Heart right ventricle (tissue), 16 donors: ENCODE results near the gene SPTLC1. TPM values are rescaled to one million over a fixed set of nuclear protein-coding genes. Genes with fewer than 3 reads are reported as not detected.
"Not testable (repeated sequence)": the region's sequence is repeated elsewhere in the genome, so short reads cannot be mapped to it uniquely, and the experiment has no call there.

Experiments used
- ATAC-seq, 8 donors: fragments of 200-7000 bp; cut with Tn5 transposase; one replicate each; pipeline ENCODE4 v1.9.1; 2020; ENCODE audit warnings: mild to moderate bottlenecking in 8 of 8, moderate library complexity in 8 of 8, moderate number of reproducible peaks in 1 of 8
- DNase-seq, 2 donors: peaks; one replicate each; pipeline ENCODE4 v3.0.0-alpha.2; 2020
- H3K27ac ChIP-seq, 10 donors: fragments of 200-600 bp; sonication (generic) in 2 of 10; one replicate each; pipeline versions ENCODE4 v1.5.0 to v1.8.0; 2020 to 2022; ENCODE audit warnings: mild to moderate bottlenecking in 3 of 10
- H3K27me3 ChIP-seq, 7 donors: fragments of 200-600 bp; one replicate each; pipeline ENCODE4 v1.8.0; 2021 to 2022; ENCODE audit warnings: mild to moderate bottlenecking in 2 of 7
- H3K36me3 ChIP-seq, 9 donors: fragments of 200-600 bp; sonication (generic) in 1 of 9; one replicate each; pipeline versions ENCODE4 v1.5.0 to v1.8.0; 2020 to 2022; ENCODE audit warnings: mild to moderate bottlenecking in 2 of 9
- H3K4me1 ChIP-seq, 9 donors: fragments of 200-600 bp; sonication (generic) in 1 of 9; one replicate each; pipeline versions ENCODE4 v1.5.0 to v1.8.0; 2020 to 2022; ENCODE audit warnings: mild to moderate bottlenecking in 4 of 9
- H3K4me3 ChIP-seq, 10 donors: fragments of 200-600 bp; sonication (generic) in 2 of 10; one replicate each; pipeline versions ENCODE4 v1.5.0 to v1.8.0; 2020 to 2022; ENCODE audit warnings: mild to moderate bottlenecking in 7 of 10, moderate library complexity in 2 of 10
- H3K9me3 ChIP-seq, 11 donors: fragments of 200-600 bp in 10 of 11; sonication (generic) in 2 of 11; one replicate each; pipeline versions ENCODE4 v1.5.0 to v1.8.0; 2013 to 2022; ENCODE audit warnings: mild to moderate bottlenecking in 2 of 11, control low read depth in 1 of 11, moderate library complexity in 1 of 11
- WGBS, 2 donors: extraction: QIAGEN DNeasy Blood & Tissue Kit; methylation state at CpG; one replicate each; pipeline ENCODE4 v1.1.7; 2013; ENCODE audit warnings: inconsistent platforms in 1 of 2; 5-methylcytosine and 5-hydroxymethylcytosine counted together
- intact Hi-C, 10 donors: fragments of 100-400 bp; cut with DNase I; formaldehyde crosslinking; loops; one replicate each; pipeline versions ENCODE4 v1.11.1 to v1.14.2; 2022
- polyA plus RNA-seq, 2 donors: library from polyadenylated mRNA; stranded (reverse); fragments of 200-250 nt; gene quantifications; one replicate each; pipeline ENCODE4 v1.2.3, GENCODE V29; 2013
- total RNA-seq, 10 donors: library from RNA; stranded (reverse); fragmentation: NEBNext Ultra II Directional in 3 of 10; extraction: Animal tissue kit (Norgen Biotek cat#: 25700) in 3 of 10; gene quantifications; one replicate each; pipeline versions ENCODE4 v1.2.1 to v1.2.4, GENCODE V29; 2021 to 2023
- TF ChIP-seq, protein P1 (sequence below), 9 donors: fragments of 200-600 bp; sonication (generic) in 2 of 9; IDR thresholded peaks; one replicate each; pipeline versions ENCODE4 v1.5.0 to v1.8.0; 2021 to 2022; ENCODE audit warnings: antibody characterized with exemption in 9 of 9, mild to moderate bottlenecking in 5 of 9, moderate library complexity in 1 of 9
- donor health status: Arrhythmogenic right ventricular cardiomyopathy.
- donor health status: ischemic (EF 13 %, LVEDD 7.1; RV severe dilation, severe dysfunction).
- donor health status: healthy with polysubstance abuse.
- donor health status: DM: no; HTN: yes; CAD: no.
- donor health status: DM: no; HTN: no; CAD: no.
- donor health status: ischemic (EF 25% LVEDD 6.9; RV normal size, moderate dysfunction).
- donor health status: ischemic (EF 25% LVEDD 5.7; RV mildly dilated, moderate dysfunction).
- donor health status: healthy.
- donor health status: DM: yes; HTN: yes; CAD: no.
- donor health status: Ischemic cardiomyopathy.
- donor health status: ischemic (EF 35%, LVEDD 5.7; RV mildly dilated, moderate dysfunction).
- donor health status: nonischemic (EF 11% LVEDD 7.7; RV severe dilation, severe dysfunction).
- donor health status: DM: yes; HTN: yes; CAD: no.
- donor health status: PGD.
- donor health status: ischemic (EF 29% LVEDD 5.4; RV normal size, mild dysfunction).
- donor health status: nonischemic (EF 23%, LVEDD 6.1; RV moderate dilation, normal function).

Gene SPTLC1
- total and polyA plus RNA-seq, 12 donors = 17.1 to 28.1 (median 23.0) TPM

DNA sequence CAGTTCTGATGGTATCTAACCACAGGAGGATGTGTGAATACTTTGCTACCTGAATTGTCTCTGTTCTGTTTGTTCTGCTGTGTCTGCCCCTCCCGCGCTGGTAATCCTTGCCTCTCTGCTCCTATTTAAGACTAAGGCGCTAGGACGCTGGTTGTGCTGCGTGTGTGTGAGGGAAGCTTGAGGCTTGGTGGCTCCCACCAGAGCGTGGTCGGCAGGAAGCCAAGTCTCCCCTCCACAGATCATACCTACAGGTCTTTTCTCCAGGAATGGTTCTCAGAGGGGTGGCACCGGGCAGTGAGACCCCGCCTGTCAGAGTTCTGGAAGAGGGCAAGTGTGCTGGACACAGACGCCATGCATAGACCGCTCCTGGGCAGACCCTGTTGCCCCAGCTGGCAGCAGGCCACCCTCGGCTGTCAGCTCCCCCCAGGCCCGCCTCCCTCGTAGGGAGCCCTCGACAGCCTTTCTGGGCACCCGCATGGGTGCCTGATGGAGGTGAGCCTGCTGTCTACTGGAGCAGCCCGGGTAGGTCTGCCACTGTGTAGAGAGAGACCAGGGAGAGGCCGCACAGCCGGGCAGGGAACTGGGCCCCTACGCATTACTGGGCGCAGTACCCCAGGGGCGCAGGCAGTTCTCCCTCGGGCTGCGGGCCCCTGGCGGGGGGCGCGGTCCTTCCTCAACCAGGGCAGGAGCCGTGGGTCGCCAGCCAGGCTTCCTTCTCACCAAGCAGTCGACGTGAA is 111.7 kb downstream of the SPTLC1 start:
- Histone ChIP-seq H3K27ac (no peak overlapping the region), H3K36me3 (no peaks in the 10 kb centered on the region), H3K9me3 (peaks cover 0 to 6% (median 0%) of the 10 kb centered on the region in 11 donors), H3K4me1 (no peaks in the 10 kb centered on the region), H3K27me3 (peaks cover 0 to 10% (median 0%) of the 10 kb centered on the region in 7 donors), H3K4me3 (no peak overlapping the region)
- ATAC-seq (no peak), DNase-seq (no peak)
- intact Hi-C loops = no loop called here
- 88 to 92% methylated on average over 31 of the region's 31 CpGs for WGBS, 2 donors
- TF ChIP-seq, protein P1, sequence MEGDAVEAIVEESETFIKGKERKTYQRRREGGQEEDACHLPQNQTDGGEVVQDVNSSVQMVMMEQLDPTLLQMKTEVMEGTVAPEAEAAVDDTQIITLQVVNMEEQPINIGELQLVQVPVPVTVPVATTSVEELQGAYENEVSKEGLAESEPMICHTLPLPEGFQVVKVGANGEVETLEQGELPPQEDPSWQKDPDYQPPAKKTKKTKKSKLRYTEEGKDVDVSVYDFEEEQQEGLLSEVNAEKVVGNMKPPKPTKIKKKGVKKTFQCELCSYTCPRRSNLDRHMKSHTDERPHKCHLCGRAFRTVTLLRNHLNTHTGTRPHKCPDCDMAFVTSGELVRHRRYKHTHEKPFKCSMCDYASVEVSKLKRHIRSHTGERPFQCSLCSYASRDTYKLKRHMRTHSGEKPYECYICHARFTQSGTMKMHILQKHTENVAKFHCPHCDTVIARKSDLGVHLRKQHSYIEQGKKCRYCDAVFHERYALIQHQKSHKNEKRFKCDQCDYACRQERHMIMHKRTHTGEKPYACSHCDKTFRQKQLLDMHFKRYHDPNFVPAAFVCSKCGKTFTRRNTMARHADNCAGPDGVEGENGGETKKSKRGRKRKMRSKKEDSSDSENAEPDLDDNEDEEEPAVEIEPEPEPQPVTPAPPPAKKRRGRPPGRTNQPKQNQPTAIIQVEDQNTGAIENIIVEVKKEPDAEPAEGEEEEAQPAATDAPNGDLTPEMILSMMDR (IDR thresholded peaks at IDR 0.05) = no peak

DNA sequence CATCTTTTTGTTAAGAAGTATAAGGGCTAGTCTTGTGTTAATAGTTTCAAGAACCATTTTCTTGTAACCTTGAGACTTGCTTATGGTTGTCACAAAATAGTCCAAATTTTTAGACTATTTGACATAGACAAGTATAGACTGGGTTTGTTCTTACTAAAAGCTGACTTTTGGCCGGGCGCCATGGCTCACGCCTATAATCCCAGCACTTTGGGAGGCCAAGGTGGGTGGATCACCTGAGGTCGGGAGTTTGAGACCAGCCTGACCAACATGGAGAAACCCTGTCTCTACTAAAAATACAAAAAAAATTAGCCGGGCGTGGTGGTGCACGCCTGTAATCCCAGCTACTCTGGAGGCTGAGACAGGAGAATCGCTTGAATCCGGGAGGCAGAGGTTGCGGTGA is 113.3 kb downstream of the SPTLC1 start:
- peaks cover 0 to 16% (median 3%) of the 10 kb centered on the region in 7 donors for H3K27me3 ChIP-seq
- intact Hi-C loops, H3K4me3 ChIP-seq, H3K9me3 ChIP-seq, ATAC-seq, H3K4me1 ChIP-seq, DNase-seq, H3K36me3 ChIP-seq, H3K27ac ChIP-seq: not testable (repeated sequence)
- 91 to 95% methylated on average over 10 of the region's 10 CpGs for WGBS, 2 donors

DNA sequence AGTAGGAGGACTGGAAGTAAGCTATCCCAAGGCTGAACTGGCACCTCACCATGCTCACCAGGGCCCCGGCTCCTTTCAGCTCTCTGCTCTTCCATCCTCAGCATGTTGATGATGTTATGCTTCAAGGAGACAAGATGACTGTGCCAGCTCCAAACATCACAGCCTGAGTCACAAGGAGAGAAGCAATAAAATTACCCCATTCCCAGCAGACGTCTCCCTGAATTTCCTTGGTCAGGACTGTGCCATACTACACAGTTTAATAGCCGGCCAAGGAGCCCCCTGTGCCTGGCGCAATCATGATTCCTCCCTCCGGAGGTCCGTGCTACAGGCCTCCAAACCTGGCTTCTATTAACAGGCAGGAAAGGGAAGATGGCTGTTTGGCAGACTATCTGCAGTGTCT is 114.0 kb downstream of the SPTLC1 start:
- ATAC-seq = no peak
- Histone ChIP-seq H3K36me3 (no peaks in the 10 kb centered on the region), H3K4me3 (no peak overlapping the region), H3K27ac (no peak overlapping the region), H3K27me3 (peaks cover 0 to 23% (median 6%) of the 10 kb centered on the region in 7 donors), H3K9me3 (peaks cover 0 to 6% (median 0%) of the 10 kb centered on the region in 11 donors), H3K4me1 (no peaks in the 10 kb centered on the region)
- TF ChIP-seq, protein P1 (IDR thresholded peaks at IDR 0.05) = no peak
- WGBS, 2 donors = 55 to 60% methylated on average over 6 of the region's 6 CpGs
- intact Hi-C loops = no loop called here
- DNase-seq = no peak

DNA sequence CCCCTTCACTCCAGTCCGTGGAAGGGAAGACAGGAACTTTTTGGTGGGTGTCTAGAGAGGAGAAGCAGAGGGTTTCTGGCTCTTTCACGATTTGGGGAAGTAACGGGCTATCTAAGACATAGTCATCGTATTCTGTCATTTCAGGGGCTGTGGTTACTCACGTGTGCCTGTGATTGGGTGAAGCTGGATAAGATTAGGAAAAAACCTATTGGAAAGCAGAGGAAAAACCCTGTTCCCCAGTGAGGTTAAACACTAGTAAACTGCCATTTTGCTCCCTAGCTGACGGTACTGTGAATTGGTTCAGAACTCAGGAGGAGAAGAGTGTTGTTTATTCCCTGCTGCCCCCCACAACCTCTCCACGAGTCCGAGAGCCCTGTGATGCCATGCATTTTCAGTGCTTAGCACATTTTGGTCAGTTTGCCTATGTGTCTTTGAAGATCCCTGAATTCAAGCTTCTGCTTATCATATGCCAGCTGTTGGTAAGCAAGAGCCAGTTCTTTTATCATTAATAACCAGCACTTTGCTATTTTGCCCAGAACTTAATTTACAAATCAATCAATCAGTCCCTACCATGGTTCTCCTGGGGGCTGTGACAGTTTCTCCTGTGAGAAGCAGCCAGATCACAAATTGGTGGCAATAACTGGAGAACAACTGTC is 120.1 kb downstream of the SPTLC1 start:
- intact Hi-C loops = no loop called here
- WGBS, 2 donors = 11 to 13% methylated on average over 8 of the region's 8 CpGs
- peaks cover 0 to 3% (median 0%) of the 10 kb centered on the region in 11 donors for H3K9me3 ChIP-seq
- no peaks in the 10 kb centered on the region for H3K36me3 ChIP-seq
- H3K27me3 ChIP-seq = peaks cover 0 to 69% (median 38%) of the 10 kb centered on the region in 7 donors
- ATAC-seq (no peak), DNase-seq (no peak)
- H3K27ac ChIP-seq = no peak overlapping the region
- no peak overlapping the region for H3K4me3 ChIP-seq
- TF ChIP-seq, protein P1 (IDR thresholded peaks at IDR 0.05) = no peak
- H3K4me1 ChIP-seq = no peaks in the 10 kb centered on the region

DNA sequence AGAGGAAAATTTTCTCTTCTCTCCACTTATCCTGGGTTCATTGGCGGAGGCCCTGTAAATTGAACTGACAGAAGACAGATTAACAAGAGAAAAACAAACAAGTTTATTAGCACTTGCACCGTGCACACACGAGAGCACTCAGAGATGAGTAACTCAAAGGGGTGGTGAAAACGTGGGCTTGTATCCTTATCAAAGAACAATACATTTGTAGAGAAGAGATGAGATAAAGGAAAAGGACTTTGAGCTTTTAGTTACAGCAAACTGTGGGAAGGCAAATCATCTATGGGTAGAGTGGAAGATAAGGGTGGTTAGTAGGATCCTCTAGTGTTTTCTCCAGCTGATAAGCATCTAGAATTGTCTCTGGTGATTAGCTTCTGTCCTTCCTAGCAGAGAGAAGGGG is 120.8 kb downstream of the SPTLC1 start:
- 17 to 21% methylated on average over 4 of the region's 4 CpGs for WGBS, 2 donors
- TF ChIP-seq, protein P1 (IDR thresholded peaks at IDR 0.05) = no peak
- peaks cover 0 to 3% (median 0%) of the 10 kb centered on the region in 11 donors for H3K9me3 ChIP-seq
- no peaks in the 10 kb centered on the region for H3K4me1 ChIP-seq
- peaks cover 0 to 69% (median 34%) of the 10 kb centered on the region in 7 donors for H3K27me3 ChIP-seq
- ATAC-seq = no peak
- intact Hi-C loops = no loop called here
- H3K4me3 ChIP-seq = no peak overlapping the region
- no peak for DNase-seq
- no peak overlapping the region for H3K27ac ChIP-seq
- H3K36me3 ChIP-seq = no peaks in the 10 kb centered on the region
